Measurements from ENCODE around the gene SEC24B. TPM values are rescaled to one million over a fixed set of nuclear protein-coding genes. Genes with fewer than 3 reads are reported as not detected.
"Not testable (repeated sequence)": the region's sequence is repeated elsewhere in the genome, so short reads cannot be mapped to it uniquely, and the experiment has no call there.

The SEC24B gene
- total RNA-seq, 1 experiment from 2014 or later: 16.7 TPM

DNA sequence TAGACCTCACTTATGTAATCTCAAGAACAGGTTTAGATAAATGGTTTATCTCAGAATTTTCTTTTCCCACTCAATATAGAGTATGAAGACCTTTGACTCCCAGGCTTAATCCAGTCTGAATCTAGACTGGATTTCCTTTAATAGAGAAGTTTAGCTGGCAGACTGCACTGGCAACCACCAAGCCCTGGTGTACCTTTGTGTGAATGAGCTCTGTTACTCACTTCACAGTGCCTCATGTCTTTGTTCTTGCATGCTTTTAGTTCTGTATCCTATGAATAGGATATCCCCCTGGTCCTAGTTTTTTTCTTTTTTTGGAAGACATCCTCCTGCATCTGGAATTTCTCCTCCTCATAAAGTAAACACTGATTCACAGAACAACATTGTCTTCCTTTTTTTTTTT lies 73.3 kb downstream of the SEC24B start:
- DNase-seq (ENCODE audit: low spot score): no peak

DNA sequence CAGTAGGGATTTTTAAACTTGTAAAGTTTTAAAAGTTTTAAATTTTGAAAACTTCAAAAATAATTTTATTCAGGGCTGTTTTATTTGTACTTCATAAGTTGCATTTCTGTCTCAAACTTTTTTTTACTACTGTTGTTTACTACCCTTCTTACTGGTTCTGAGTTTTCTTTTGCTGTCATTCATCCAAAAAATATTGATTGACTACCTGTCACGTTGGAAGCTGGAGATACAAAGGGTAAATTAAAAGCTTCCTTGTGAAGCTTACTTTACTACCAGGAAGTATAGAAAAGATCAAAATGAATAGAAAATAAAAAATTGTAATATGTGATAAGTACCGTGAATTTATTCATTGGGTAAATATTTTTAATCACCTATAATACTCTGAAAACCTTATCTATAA lies 77.1 kb downstream of the SEC24B start:
- no peak for DNase-seq (ENCODE audit: low spot score)

DNA sequence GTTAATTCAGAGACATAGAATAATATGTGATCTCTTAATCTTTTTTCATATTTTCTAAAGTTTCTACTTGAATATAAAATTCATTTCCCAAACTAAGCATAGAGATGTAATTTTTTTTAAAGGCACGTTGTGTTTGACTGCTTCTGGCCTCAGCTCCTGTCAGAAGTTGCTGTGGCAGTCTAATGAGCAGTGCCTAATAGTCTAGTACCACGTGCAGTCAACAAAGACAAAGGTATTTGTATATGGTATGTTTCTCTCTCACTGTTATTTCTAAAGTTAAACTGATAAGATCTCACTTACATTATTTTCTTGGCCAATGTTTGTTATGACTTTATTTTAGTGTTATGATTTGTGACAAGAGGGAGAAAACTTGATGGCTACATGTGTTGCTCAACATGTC lies 77.8 kb downstream of the SEC24B start:
- DNase-seq (ENCODE audit: low spot score): no peak

DNA sequence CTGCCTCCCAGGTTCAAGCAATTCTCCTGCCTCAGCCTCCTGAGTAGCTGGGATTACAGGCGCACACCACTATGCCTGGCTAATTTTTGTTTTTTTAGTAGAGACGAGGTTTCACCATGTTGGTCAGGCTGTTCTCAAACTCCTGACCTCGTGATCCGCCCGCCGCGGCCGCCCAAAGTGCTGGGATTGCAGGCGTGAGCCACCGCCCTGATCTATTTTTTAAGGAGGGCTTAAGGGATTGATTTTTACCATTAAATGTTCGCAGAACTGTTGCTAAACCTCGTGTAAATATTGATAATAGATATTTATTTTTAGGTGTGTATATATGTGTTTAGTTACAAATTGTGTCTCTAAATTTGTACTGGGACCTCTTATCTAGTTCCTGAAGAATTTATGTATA lies 79.8 kb downstream of the SEC24B start:
- not testable (repeated sequence) for DNase-seq (ENCODE audit: low spot score)

DNA sequence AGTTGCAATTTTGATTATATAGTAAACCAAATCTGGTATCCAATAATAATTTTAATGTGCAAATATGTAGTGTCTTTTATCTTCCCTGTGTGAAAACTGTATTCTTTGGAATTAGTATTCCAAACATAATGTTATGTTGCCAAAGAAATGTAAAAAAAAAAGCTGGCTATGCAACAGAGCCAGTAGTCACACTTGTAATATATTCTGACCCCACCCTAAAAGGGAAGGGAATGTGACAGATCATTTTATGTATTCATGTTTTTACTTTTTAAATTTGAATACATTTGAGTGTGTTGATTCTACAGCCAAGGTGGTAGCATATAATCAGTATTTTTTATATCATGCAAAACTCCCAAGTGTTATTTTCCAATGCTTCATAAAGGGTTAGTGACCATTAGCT lies 98.6 kb downstream of the SEC24B start:
- DNase-seq (ENCODE audit: low spot score): no peak

DNA sequence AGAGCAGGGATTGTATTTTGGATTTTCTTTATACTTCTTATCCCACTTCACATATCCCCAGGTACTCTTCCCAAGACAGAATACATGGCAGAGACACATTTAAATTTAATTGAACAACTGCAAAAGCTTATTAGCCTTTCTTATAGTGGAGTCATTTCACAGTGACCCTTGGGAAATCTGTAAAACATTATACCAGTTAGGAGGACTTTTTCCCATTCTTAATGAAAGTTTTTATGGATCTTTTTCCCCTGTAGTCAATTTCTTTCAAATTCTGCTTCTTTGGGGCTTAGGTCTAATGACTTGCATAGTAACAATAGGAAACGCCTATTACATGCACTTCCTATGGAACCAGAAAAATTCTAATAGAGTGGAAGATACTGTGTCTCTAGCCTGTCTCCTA lies 111.8 kb downstream of the SEC24B start:
- DNase-seq (ENCODE audit: low spot score): no peak

DNA sequence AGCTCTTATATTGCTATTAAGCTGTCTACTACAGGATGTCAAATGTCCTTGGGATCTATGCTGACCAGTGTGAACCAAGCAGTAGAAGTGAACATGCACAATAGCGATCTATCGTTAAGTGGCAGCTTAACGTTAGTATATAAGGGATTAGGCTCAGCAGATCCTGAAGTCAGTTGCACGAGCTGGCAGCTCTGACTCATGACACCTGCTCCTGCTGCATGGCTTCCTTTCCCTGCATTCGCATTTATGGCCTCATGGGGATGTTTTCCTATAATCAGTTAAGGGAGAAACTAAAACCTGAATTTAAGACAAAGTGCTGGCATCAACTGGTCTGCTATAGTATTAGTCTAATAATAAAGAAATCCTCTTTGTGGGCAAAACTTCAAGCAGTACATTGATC lies 113.8 kb downstream of the SEC24B start:
- no peak for DNase-seq (ENCODE audit: low spot score)

DNA sequence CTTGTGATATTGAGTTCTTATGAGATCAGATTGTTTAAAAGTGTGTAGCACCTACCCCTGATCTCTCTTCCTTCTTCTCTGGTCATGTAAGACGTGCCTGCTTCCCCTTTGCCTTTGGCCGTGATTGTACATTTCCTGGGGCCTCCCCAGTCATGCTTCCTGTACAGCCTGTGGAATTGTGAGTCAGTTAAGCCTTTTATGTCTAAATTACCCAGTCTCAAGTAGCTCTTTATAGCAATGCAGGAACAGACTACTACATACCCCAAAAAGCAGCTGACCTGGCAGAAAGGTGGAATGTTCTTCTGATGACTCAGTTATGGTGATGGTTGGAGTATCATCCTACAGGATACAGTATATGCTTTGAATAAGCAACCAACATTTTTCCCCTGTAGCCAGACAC lies 115.0 kb downstream of the SEC24B start:
- peak; percentile 84 for DNase-seq (ENCODE audit: low spot score)

DNA sequence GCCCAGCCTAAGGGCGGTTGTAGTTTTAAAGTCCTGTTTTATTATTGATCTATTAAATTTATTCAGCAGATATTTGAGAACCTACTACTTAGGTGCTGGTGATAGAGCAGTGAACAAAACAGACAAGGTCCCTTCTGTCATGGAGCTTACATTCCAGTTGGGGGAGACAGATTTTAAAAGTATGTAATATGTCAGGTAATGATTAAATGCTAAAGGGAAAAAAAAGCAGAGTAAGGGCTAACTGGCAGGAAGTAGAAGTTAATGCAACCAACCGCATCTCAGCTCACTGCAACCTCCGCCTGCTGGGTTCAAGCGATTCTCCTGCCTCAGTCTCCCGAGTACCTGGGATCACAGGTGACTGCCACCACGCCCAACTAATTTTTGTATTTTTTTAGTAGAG lies 118.6 kb downstream of the SEC24B start:
- DNase-seq (ENCODE audit: low spot score): no peak

DNA sequence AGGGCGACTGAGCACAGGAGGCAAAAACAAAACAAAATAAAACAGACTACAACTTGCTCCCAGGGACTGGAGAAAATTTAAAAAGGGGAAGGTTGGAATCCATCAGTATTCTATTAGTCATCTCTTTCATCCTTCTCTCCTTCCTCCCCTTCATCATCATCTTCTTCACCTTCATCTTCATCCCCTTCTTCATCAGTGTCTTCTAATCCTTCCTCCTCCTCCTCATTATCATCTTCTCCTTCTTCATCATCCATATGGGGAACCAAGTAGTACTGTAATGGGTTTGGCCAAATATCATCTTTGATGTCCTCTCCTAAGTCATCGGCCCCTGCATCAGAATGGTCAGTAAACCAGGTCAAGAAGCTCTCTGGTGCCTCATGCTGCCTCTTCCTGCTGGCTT lies 119.5 kb downstream of the SEC24B start:
- no peak for DNase-seq (ENCODE audit: low spot score)

DNA sequence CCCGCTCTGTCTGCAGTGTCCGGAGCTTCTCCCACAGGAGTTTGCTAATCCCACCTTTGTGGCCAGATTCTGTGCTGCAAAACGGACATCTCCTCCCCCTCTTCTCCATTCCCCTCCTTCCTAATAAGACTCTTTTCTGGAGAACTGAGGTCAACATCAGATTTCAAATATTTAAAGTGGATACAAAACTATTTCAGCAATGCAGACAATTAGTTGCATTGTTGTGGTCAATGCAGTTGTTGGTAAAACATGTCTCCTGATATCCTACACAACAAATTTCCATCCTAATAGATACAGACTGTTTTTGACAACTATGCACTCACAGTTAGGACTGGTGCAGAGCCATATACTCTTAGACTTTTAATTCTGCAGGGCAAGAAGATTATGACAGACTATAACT lies 121.4 kb downstream of the SEC24B start:
- no peak for DNase-seq (ENCODE audit: low spot score)

DNA sequence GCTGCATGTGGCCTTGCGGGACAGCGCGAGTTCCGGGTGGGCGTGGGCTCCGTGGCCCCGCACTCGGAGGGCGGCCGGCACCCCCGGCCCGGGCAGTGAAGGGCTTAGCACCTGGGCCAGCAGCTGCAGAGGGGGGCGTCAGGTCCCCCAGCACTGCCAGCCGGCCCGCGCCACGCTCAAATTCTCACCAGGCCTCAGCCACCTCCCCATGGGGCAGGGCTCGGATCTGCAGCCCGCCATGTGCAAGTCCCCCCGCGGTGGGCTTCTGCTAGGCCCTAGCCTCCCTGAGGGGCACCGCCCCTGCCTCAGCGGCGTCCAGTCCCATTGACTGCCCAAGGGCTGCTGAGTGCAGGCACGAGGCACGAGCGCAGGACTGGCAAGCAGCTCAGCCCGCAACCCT lies 123.8 kb downstream of the SEC24B start:
- DNase-seq (ENCODE audit: low spot score): no peak

DNA sequence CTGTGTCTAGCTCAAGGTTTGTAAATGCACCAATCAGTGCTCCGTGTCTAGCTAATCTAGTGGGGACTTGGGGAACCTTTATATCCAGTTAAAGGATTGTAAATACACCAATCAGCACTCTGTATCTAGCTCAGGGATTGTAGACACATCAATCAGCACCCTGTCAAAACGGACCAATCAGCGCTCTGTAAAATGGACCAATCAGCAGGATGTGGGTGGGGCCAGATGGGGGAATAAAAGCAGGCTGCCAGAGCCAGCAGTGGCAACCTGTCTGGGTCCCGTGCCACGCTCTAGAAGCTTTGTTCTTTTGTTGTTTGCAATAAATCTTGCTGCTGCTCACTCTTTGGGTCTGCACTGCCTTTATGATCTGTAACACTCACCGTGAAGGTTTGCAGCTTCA lies 124.5 kb downstream of the SEC24B start:
- DNase-seq (ENCODE audit: low spot score): peak; percentile 25

DNA sequence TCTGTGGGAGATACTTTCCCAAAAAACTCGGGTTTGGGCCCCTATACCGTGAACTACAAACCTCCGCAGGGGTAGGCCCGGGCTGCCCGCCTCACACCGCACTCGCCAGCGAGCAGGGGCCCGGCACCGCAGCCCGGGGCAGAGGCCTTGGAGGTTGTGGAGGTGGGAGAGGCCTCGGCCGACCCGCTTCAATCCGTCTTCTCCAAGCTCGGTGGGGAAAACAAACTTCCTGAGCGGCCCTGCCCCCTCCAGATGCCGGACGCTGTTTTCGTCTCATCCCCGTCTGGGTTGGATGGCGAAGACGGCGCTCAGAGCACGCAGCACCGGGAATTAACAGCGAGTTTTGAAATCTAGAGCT lies 126.0 kb downstream of the SEC24B start:
- no peak for DNase-seq (ENCODE audit: low spot score)

DNA sequence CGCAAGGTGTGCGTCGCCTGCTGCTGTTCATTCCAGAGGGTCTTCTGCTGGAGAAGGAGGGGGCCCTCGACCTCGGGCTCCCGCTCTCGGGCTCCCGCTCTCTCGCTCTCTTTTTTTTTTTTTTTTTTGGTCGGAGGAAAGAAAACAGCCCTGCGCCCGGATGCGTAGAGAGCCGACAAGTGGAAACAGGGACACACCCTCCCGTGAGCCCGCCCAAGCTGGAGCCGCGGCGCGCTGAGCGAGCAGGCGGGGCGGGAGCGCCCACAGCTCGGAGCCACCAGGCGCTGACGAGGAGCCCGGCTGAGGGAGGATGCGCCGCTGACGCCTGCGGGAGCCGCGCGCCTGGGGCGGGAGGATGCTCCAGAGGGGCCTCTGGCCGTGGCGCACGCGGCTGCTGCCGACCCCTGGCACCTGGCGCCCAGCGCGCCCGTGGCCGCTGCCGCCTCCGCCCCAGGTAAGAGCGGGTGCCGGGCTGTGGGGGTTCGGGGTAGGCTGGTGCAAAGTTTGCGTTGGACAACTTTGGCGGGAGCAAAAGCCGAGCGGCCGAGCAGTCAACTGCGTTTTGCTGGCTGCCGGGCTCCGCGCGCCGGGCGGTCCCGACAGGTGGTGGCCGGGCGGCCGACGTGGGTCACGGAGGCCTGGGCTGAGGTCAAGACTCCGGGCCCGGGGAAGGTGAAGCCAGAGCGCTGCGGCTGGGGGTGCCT lies 126.5 kb downstream of the SEC24B start, which contains the start of gene MCUB:
TSS of gene MCUB (plus strand) at position 264 of the 704 bp plus-strand sequence. CDS start at position 356, 92 bp downstream.
- DNase-seq (ENCODE audit: low spot score): peak; percentile 75

DNA sequence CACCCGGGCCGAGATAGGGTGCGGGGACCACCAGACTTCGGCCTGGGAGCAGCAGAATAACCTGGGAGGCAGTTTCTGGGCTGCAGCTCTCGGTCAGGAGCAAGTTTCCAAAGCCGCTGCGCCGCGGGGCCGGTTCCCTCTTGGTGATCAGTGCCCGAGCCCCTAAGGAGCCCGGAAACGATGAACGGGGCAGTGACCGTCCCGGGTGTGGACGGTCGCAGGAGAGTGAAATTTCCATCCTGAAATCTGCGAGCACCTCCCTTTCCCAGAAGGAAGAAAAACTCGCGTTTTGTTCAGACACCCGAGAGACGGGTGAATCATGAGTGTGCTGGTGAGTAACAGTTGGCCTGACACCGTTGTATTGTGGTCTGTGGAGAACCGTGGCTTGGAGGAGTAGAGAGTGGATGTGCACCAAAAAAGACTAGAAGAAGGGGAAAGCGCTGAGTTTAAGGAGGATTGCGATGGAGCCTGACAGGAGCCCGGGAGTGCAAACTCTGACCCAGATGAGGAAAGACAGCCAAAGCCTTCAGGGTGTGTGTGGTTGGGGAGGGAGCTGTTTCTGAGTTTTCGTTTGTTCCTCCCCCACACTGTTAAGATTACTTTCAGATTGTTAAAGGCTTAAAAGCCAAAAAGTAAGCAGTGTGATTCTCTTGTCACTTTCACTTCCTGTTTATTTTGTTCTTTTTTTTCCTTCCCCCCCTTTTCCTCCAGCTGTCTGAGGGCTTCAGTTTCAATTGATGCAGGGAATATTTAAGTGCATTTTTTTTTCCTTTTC lies 127.3 kb downstream of the SEC24B start:
- peak; percentile 52 for DNase-seq (ENCODE audit: low spot score)

DNA sequence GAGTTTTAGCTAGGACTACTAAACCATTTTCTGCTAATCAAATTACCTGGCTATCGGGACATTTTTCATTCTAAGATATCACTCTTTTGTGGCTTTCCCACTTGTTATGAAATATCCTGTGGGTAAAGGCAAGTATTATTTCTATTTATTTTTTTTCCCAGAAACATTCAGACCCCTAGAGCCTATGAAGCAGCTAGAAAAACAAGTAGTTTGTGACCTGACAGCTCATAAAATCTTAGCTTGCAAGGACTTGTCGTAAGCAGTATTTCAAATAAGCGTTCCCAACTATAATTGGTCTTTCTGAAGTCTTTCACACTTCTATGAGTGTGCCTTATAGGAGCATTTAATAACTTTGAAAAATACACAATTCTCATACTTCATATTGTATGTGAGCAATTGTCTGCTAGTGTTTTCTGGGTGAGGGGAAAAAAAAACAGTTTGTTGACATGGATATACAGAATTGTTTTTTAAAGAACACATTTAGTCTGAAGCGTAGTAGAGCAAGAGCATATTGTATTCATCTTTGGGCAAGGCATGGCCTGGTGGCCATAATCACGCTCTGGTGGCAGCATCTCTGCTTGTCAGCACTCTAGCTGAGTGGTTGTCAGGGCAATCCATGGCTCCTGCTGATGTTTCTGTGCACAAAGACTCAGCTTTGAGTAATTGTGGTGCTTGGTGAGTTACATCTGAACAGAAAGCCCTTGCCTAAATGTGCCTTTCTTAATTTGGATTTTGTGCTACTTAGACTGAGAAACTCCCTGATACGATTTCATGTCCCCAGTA lies 129.0 kb downstream of the SEC24B start:
- no peak for DNase-seq (ENCODE audit: low spot score)

DNA sequence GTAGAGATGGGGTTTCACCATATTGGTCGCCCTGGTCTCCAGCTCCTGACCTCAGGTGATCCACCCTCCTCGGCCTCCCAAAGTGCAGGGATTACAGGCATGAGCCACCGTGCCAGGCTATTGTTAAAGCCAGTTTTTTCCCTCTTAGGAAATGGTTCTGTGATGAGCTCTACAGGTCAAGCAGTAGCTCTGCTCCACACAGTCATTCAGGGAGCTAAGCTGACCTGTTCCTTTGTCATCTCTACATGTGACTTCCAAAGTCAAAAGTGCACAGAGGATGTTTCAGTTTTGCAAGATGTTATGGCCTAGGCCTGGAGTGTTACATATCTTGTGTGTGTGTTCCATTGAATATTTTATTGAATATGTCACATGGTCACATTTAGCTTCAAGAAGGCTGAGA lies 137.9 kb downstream of the SEC24B start:
- DNase-seq (ENCODE audit: low spot score): no peak

DNA sequence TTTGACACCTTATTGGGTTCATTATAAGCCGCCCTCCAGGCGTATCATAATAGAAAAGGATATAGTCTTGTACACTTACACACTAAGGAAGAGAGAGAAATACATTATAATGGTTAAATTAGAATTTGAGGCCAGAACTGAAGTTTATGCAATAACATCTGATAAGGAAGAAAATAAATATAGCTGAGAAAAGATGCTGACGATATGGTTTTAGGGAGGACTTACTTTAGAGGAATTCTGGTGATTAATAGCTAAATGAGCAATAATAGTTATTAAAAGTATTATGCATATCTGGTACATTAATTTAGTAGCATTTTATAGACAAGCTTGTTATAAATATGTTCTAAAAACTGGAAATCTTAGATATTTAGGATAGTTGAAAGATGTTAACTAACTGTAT lies 138.5 kb downstream of the SEC24B start:
- DNase-seq (ENCODE audit: low spot score): no peak

DNA sequence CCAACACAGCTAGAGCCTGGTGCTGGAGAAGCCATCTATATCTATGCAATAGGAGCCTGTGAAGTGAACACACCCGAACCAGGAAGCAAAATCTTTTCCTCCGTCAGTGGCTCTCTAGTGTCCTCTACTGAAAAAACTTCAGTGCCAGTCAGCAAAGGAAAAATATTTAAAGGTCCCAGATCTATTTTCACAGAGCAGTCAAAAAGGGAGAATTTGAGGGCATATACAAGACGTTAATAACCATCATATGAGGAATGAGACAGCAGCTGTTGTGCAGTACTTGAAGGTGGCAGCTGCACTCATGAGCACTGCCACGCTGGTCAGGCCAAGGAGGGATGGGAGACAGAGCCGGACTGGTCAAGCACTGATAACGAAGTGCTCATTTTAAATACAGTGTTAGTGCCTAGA lies 140.8 kb downstream of the SEC24B start:
- DNase-seq (ENCODE audit: low spot score): no peak

DNA sequence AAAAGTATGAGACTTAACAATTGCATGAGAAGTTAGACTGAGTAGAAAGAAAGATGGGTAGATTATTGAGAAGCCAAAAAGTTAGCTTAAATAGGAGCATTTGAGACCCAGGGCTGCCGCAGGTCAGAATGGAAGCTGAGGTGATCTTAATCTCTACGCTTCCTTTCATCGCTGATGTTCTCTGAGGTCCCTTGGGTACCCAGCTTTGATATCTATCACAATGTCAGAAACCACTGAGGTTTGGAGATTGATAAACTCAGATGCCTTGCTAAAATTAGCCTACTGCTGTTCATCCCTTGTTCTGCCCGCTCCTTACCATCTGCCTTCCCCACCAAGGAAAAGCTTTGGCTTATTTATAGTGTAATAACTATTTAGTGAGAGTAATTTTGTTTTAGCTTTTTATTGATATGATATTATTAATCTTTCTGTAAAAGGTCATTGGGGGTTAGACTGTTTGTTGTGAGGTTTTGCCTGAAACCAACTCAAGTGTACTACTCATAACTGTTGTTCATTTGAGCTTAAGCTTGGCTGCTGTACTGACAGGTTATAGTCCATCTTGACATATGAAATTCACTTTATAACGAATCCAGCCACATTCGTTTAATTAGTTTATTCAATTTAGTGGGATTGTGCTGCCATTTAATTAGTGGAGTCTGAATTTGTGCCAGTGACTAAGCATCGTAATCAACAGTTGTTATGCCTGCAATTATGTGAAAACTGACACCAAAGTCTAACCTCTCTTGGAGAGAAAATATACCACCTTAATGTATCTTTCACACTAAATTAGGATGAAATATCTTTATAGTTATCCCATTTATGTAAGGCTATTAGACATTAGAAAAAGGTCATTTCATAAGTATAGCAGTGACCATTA lies 141.6 kb downstream of the SEC24B start:
- no peak for DNase-seq (ENCODE audit: low spot score)

DNA sequence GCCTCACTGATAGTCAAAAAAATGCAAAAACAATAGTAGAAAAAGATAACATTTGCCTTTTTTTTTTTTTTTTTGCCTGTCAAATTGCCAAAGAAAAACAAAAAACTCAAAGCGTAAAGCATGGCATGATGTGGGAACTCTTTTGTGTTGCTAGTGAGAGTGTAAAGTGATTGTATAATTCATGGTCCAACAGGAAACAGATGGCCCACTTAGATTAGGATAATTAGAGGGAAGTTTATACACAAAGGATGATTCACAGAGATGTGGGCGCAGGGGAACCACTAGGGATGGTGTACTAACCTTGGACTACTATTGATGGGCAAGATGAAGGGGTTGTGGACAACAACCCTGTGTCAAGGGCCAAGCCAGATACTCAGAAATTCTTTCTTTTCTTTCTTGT lies 142.8 kb downstream of the SEC24B start:
- peak; percentile 53 for DNase-seq (ENCODE audit: low spot score)

All from A172 (cell line).